Lower lobe of right lung (tissue), 2 donors: Measurements from ENCODE around the gene MAGI1. TPM values are rescaled to one million over a fixed set of nuclear protein-coding genes. Genes with fewer than 3 reads are reported as not detected.
A peak's percentile ranks its signal among the peaks of the same experiment; 100 is the strongest.

ENCODE experiments used
- ATAC-seq, 2 donors: fragments of 200-7000 bp; cut with Tn5 transposase; one replicate each; pipeline ENCODE4 v1.9.1; 2020 to 2022; ENCODE audit warnings: mild to moderate bottlenecking in 2 of 2, moderate library complexity in 2 of 2
- DNase-seq: peaks from one replicate; pipeline ENCODE4 v3.0.0-alpha.2; 2020
- H3K27ac ChIP-seq: fragments of 200-600 bp; one replicate; pipeline ENCODE4 v1.8.0; 2022
- H3K27me3 ChIP-seq: fragments of 200-600 bp; one replicate; pipeline ENCODE4 v1.8.0; 2022; ENCODE audit warnings: low read depth
- H3K36me3 ChIP-seq: fragments of 200-600 bp; one replicate; pipeline ENCODE4 v1.8.0; 2022; ENCODE audit warnings: mild to moderate bottlenecking
- H3K4me1 ChIP-seq: fragments of 200-600 bp; one replicate; pipeline ENCODE4 v1.8.0; 2022
- H3K4me3 ChIP-seq: fragments of 200-600 bp; one replicate; pipeline ENCODE4 v1.8.0; 2022; ENCODE audit warnings: mild to moderate bottlenecking
- H3K9me3 ChIP-seq: fragments of 200-600 bp; one replicate; pipeline ENCODE4 v1.8.0; 2022
- CTCF ChIP-seq: fragments of 200-600 bp; IDR thresholded peaks from one replicate; pipeline ENCODE4 v1.8.0; 2022; ENCODE audit warnings: antibody characterized with exemption, mild to moderate bottlenecking
- intact Hi-C: fragments of 100-400 bp; cut with DNase I; formaldehyde crosslinking; loops from one replicate; pipeline ENCODE4 v1.11.0; 2022
- total RNA-seq: library from RNA; stranded (reverse); fragmentation: NEBNext Ultra II Directional; extraction: Animal tissue kit (Norgen Biotek cat#: 25700); gene quantifications from one replicate; pipeline ENCODE4 v1.2.1, GENCODE V29; 2021
- donor health status: DM: no; HTN: yes; CAD: no; lungs with severe emphysema.

MAGI1 gene
- total RNA-seq, 1 donor from 2014 or later = 35.5 TPM

- H3K27ac ChIP-seq = no peak overlapping the region
- no peaks in the 10 kb centered on the region for H3K4me1 ChIP-seq
- TF ChIP-seq CTCF = no peak
- H3K4me3 ChIP-seq = no peak overlapping the region
- ATAC-seq (no peak), DNase-seq (no peak)
- intact Hi-C loops = no loop called here
- no peaks in the 10 kb centered on the region for H3K9me3 ChIP-seq
- no peaks in the 10 kb centered on the region for H3K36me3 ChIP-seq
- H3K27me3 ChIP-seq = no peaks in the 10 kb centered on the region
These were observed 594.8 kb downstream of the MAGI1 start for GRCh38 chr3:65443739-65444446.

- Histone ChIP-seq H3K36me3 (peaks cover 9% of the 10 kb centered on the region), H3K4me1 (no peaks in the 10 kb centered on the region), H3K27ac (no peak overlapping the region), H3K4me3 (no peak overlapping the region), H3K9me3 (no peaks in the 10 kb centered on the region), H3K27me3 (no peaks in the 10 kb centered on the region)
- DNase-seq (peak; percentile 45), ATAC-seq (peak; percentile 61 to 67)
- intact Hi-C loops = no loop called here
- TF ChIP-seq CTCF = peak; percentile 51
These were observed 599.0 kb downstream of the MAGI1 start for GRCh38 chr3:65439641-65440284.

GRCh38 chr3:65438612-65439011, 600.1 kb downstream of the MAGI1 start:
- no peak for TF ChIP-seq CTCF
- Histone ChIP-seq H3K4me3 (no peak overlapping the region), H3K27ac (no peak overlapping the region), H3K9me3 (no peaks in the 10 kb centered on the region), H3K36me3 (peaks cover 9% of the 10 kb centered on the region), H3K27me3 (no peaks in the 10 kb centered on the region), H3K4me1 (no peaks in the 10 kb centered on the region)
- DNase-seq (no peak), ATAC-seq (no peak)
- intact Hi-C loops = no loop called here

GRCh38 chr3:65438096-65438495, 600.6 kb downstream of the MAGI1 start:
- H3K4me1 ChIP-seq = no peaks in the 10 kb centered on the region
- intact Hi-C loops = no loop called here
- TF ChIP-seq CTCF = no peak
- DNase-seq (no peak), ATAC-seq (no peak)
- no peaks in the 10 kb centered on the region for H3K27me3 ChIP-seq
- H3K36me3 ChIP-seq = peaks cover 9% of the 10 kb centered on the region
- H3K27ac ChIP-seq = no peak overlapping the region
- H3K4me3 ChIP-seq = no peak overlapping the region
- no peaks in the 10 kb centered on the region for H3K9me3 ChIP-seq

- peaks cover 9% of the 10 kb centered on the region for H3K36me3 ChIP-seq
- no peaks in the 10 kb centered on the region for H3K9me3 ChIP-seq
- no peaks in the 10 kb centered on the region for H3K4me1 ChIP-seq
- intact Hi-C loops = no loop called here
- no peak overlapping the region for H3K27ac ChIP-seq
- no peaks in the 10 kb centered on the region for H3K27me3 ChIP-seq
- ATAC-seq (no peak), DNase-seq (no peak)
- no peak overlapping the region for H3K4me3 ChIP-seq
- TF ChIP-seq CTCF = peak; percentile 34
These were observed 602.1 kb downstream of the MAGI1 start for GRCh38 chr3:65436580-65436979.
